Large intestine (tissue), 3 donors: ENCODE measurements around the gene MSRB3. TPM values are rescaled to one million over a fixed set of nuclear protein-coding genes. Genes with fewer than 3 reads are reported as not detected.
"Not testable (repeated sequence)": the region's sequence is repeated elsewhere in the genome, so short reads cannot be mapped to it uniquely, and the experiment has no call there.

ENCODE experiments used
- DNase-seq, 2 donors: peaks; one replicate each; pipeline versions ENCODE4 v3.0.0 to v3.0.0-alpha.2; 2013
- H3K27ac ChIP-seq: one replicate; pipeline ENCODE4 v1.5.1; 2013; ENCODE audit warnings: low read length
- H3K27me3 ChIP-seq: 2 replicates; pipeline ENCODE4 v1.6.1; 2013; ENCODE audit warnings: low read length; ENCODE audit not compliant: control insufficient read depth, insufficient read depth
- H3K36me3 ChIP-seq: 2 replicates; pipeline ENCODE4 v1.6.1; 2013; ENCODE audit warnings: low read length; ENCODE audit not compliant: control insufficient read depth, insufficient read depth
- H3K4me1 ChIP-seq: one replicate; pipeline ENCODE4 v1.6.1; 2013; ENCODE audit warnings: low read length; ENCODE audit not compliant: control insufficient read depth, insufficient read depth
- H3K4me3 ChIP-seq: one replicate; pipeline ENCODE4 v1.5.1; 2013; ENCODE audit warnings: low read length
- H3K9me3 ChIP-seq: one replicate; pipeline ENCODE4 v1.6.1; 2013; ENCODE audit warnings: mild to moderate bottlenecking, low read depth, low read length, moderate library complexity; ENCODE audit not compliant: control insufficient read depth
- WGBS: methylation state at CpG from one replicate; pipeline ENCODE4 v1.1.5; 2013; ENCODE audit warnings: low lambda C conversion rate; ENCODE audit not compliant: insufficient coverage; 5-methylcytosine and 5-hydroxymethylcytosine counted together
- polyA plus RNA-seq: library from polyadenylated mRNA; unstranded; fragments of 120-200 nt; gene quantifications from one replicate; pipeline ENCODE4 v1.2.1, GENCODE V29; 2013

The MSRB3 gene
- polyA plus RNA-seq, 1 donor, result 23.1 TPM

- Histone ChIP-seq H3K9me3 (no peaks in the 10 kb centered on the region), H3K36me3 (no peaks in the 10 kb centered on the region), H3K27me3 (no peaks in the 10 kb centered on the region), H3K4me1 (peaks cover 26% of the 10 kb centered on the region), H3K4me3 (no peak overlapping the region), H3K27ac (peak overlapping the region; percentile 24)
- WGBS, result 100% methylated on average over 2 of the region's 9 CpGs
- no peak for DNase-seq
Observed at GRCh38 chr12:65463082-65463481, 184.6 kb downstream of the MSRB3 start.

GRCh38 chr12:65463611-65464010 lies 185.1 kb downstream of the MSRB3 start:
- no CpG with 5 or more reads among the region's 1 CpG for WGBS
- Histone ChIP-seq H3K27ac (peak overlapping the region; percentile 24), H3K4me1 (peaks cover 26% of the 10 kb centered on the region), H3K36me3 (no peaks in the 10 kb centered on the region), H3K9me3 (no peaks in the 10 kb centered on the region), H3K27me3 (no peaks in the 10 kb centered on the region), H3K4me3 (no peak overlapping the region)
- DNase-seq, result peak; percentile 69 to 87

- no peak overlapping the region for H3K27ac ChIP-seq
- no peaks in the 10 kb centered on the region for H3K9me3 ChIP-seq
- DNase-seq, result peak; percentile 24 to 43
- H3K36me3 ChIP-seq, result no peaks in the 10 kb centered on the region
- peaks cover 23% of the 10 kb centered on the region for H3K4me1 ChIP-seq
- WGBS, result no CpG with 5 or more reads among the region's 3 CpGs
- no peak overlapping the region for H3K4me3 ChIP-seq
- no peaks in the 10 kb centered on the region for H3K27me3 ChIP-seq
Observed at GRCh38 chr12:65464930-65465329, 186.4 kb downstream of the MSRB3 start.

- no peaks in the 10 kb centered on the region for H3K9me3 ChIP-seq
- WGBS, result 100% methylated on average over 1 of the region's 9 CpGs
- no peak overlapping the region for H3K27ac ChIP-seq
- H3K27me3 ChIP-seq, result no peaks in the 10 kb centered on the region
- H3K4me3 ChIP-seq, result no peak overlapping the region
- DNase-seq, result no peak
- peaks cover 21% of the 10 kb centered on the region for H3K4me1 ChIP-seq
- no peaks in the 10 kb centered on the region for H3K36me3 ChIP-seq
Observed at GRCh38 chr12:65465766-65466547, 187.5 kb downstream of the MSRB3 start.

GRCh38 chr12:65466911-65467310 lies 188.4 kb downstream of the MSRB3 start:
- no peaks in the 10 kb centered on the region for H3K36me3 ChIP-seq
- no peaks in the 10 kb centered on the region for H3K27me3 ChIP-seq
- H3K9me3 ChIP-seq, result no peaks in the 10 kb centered on the region
- H3K27ac ChIP-seq, result no peak overlapping the region
- WGBS, result no CpG with 5 or more reads among the region's 1 CpG
- H3K4me1 ChIP-seq, result peaks cover 21% of the 10 kb centered on the region
- DNase-seq, result peak in 1 of 2 donors; percentile 29
- H3K4me3 ChIP-seq, result no peak overlapping the region

- H3K4me3 ChIP-seq, result no peak overlapping the region
- H3K27me3 ChIP-seq, result no peaks in the 10 kb centered on the region
- no peaks in the 10 kb centered on the region for H3K9me3 ChIP-seq
- WGBS, result 60% methylated on average over 2 of the region's 6 CpGs
- no peak for DNase-seq
- H3K36me3 ChIP-seq, result no peaks in the 10 kb centered on the region
- no peaks in the 10 kb centered on the region for H3K4me1 ChIP-seq
- no peak overlapping the region for H3K27ac ChIP-seq
Observed at GRCh38 chr12:65470256-65470655, 191.8 kb downstream of the MSRB3 start.

GRCh38 chr12:65472079-65472478 lies 193.6 kb downstream of the MSRB3 start:
- Histone ChIP-seq H3K9me3 (no peaks in the 10 kb centered on the region), H3K4me3 (no peak overlapping the region), H3K27ac (no peak overlapping the region), H3K36me3 (no peaks in the 10 kb centered on the region), H3K4me1 (no peaks in the 10 kb centered on the region), H3K27me3 (no peaks in the 10 kb centered on the region)
- DNase-seq, result no peak
- 78% methylated on average over 1 of the region's 2 CpGs for WGBS

GRCh38 chr12:65474831-65475230 lies 196.3 kb downstream of the MSRB3 start:
- H3K27ac ChIP-seq, result no peak overlapping the region
- H3K27me3 ChIP-seq, result no peaks in the 10 kb centered on the region
- no peak overlapping the region for H3K4me3 ChIP-seq
- H3K36me3 ChIP-seq, result no peaks in the 10 kb centered on the region
- DNase-seq, result no peak
- 94% methylated on average over 2 of the region's 6 CpGs for WGBS
- H3K4me1 ChIP-seq, result no peaks in the 10 kb centered on the region
- H3K9me3 ChIP-seq, result no peaks in the 10 kb centered on the region

- no peaks in the 10 kb centered on the region for H3K36me3 ChIP-seq
- no peaks in the 10 kb centered on the region for H3K4me1 ChIP-seq
- no peak overlapping the region for H3K27ac ChIP-seq
- DNase-seq, result no peak
- H3K4me3 ChIP-seq, result no peak overlapping the region
- no peaks in the 10 kb centered on the region for H3K27me3 ChIP-seq
- H3K9me3 ChIP-seq, result no peaks in the 10 kb centered on the region
Observed at GRCh38 chr12:65477721-65478120, 199.2 kb downstream of the MSRB3 start.

- DNase-seq, H3K4me3 ChIP-seq, H3K27ac ChIP-seq, H3K36me3 ChIP-seq, H3K4me1 ChIP-seq, H3K27me3 ChIP-seq: not testable (repeated sequence)
- WGBS, result no CpG with 5 or more reads among the region's 3 CpGs
- peaks cover 13% of the 10 kb centered on the region for H3K9me3 ChIP-seq
Observed at GRCh38 chr12:65483891-65484516, 205.5 kb downstream of the MSRB3 start.

- peaks cover 10% of the 10 kb centered on the region for H3K9me3 ChIP-seq
- no peaks in the 10 kb centered on the region for H3K36me3 ChIP-seq
- H3K4me3 ChIP-seq, result no peak overlapping the region
- DNase-seq, result peak in 1 of 2 donors; percentile 25
- H3K27ac ChIP-seq, result no peak overlapping the region
- WGBS, result 94% methylated on average over 2 of the region's 4 CpGs
- no peaks in the 10 kb centered on the region for H3K27me3 ChIP-seq
- H3K4me1 ChIP-seq, result peaks cover 11% of the 10 kb centered on the region
Observed at GRCh38 chr12:65488197-65488596, 209.7 kb downstream of the MSRB3 start.
